WTC11 (cell line): ENCODE data around the gene FXYD7.

Source experiments
- CBFB ChIP-seq: sonication (generic); formaldehyde crosslinking; IDR thresholded peaks from 2 replicates; pipeline ENCODE4 v1.8.1; 2022; ENCODE audit warnings: mild to moderate bottlenecking, low read depth, missing genetic modification reagents
- FOXP1 ChIP-seq: sonication (generic); formaldehyde crosslinking; IDR thresholded peaks from 2 replicates; pipeline ENCODE4 v1.8.0; 2022; ENCODE audit warnings: missing genetic modification reagents, mild to moderate bottlenecking, moderate library complexity, borderline replicate concordance
- JUN ChIP-seq: sonication (generic); formaldehyde crosslinking; IDR thresholded peaks from 2 replicates; pipeline ENCODE4 v1.8.0; 2023; ENCODE audit warnings: mild to moderate bottlenecking, missing genetic modification reagents
- MAX ChIP-seq: sonication (generic); formaldehyde crosslinking; IDR thresholded peaks from 2 replicates; pipeline ENCODE4 v1.8.0; 2022; ENCODE audit warnings: mild to moderate bottlenecking, missing genetic modification reagents
- NR2C2 ChIP-seq: sonication (generic); formaldehyde crosslinking; IDR thresholded peaks from 2 replicates; pipeline ENCODE4 v1.8.0; 2022; ENCODE audit warnings: mild to moderate bottlenecking, missing genetic modification reagents
- SMAD4 ChIP-seq: sonication (generic); formaldehyde crosslinking; IDR thresholded peaks from 2 replicates; pipeline ENCODE4 v1.8.0; 2022; ENCODE audit warnings: mild to moderate bottlenecking, missing genetic modification reagents
- TEAD4 ChIP-seq: sonication (generic); formaldehyde crosslinking; IDR thresholded peaks from 2 replicates; pipeline ENCODE4 v1.8.0; 2022; ENCODE audit warnings: mild to moderate bottlenecking, missing genetic modification reagents
- TP53 ChIP-seq: sonication (generic); formaldehyde crosslinking; IDR thresholded peaks from 2 replicates; pipeline ENCODE4 v1.8.1; 2023; ENCODE audit warnings: mild to moderate bottlenecking, missing genetic modification reagents
- USF2 ChIP-seq: sonication (generic); formaldehyde crosslinking; IDR thresholded peaks from 2 replicates; pipeline ENCODE4 v1.8.1; 2023; ENCODE audit warnings: mild to moderate bottlenecking, missing genetic modification reagents, moderate library complexity
- ZNF416 ChIP-seq: fragments of 250-450 bp; sonication (Bioruptor Pico); IDR thresholded peaks from 2 replicates; pipeline ENCODE4 v1.9.0; 2021; ENCODE audit warnings: mild to moderate bottlenecking, inconsistent platforms
- TF ChIP-seq, protein P1 (sequence below): fragments of 200-600 bp; IDR thresholded peaks from 2 replicates; pipeline ENCODE4 v1.8.0; 2022; ENCODE audit warnings: antibody characterized with exemption
- TF ChIP-seq, protein P2 (sequence below): sonication (generic); formaldehyde crosslinking; IDR thresholded peaks from 2 replicates; pipeline ENCODE4 v1.8.1; 2023; ENCODE audit warnings: mild to moderate bottlenecking, missing genetic modification reagents
- TF ChIP-seq, protein P3 (sequence below): sonication (generic); formaldehyde crosslinking; IDR thresholded peaks from 2 replicates; pipeline ENCODE4 v1.8.1; 2022; ENCODE audit warnings: mild to moderate bottlenecking, moderate library complexity, missing genetic modification reagents
- TF ChIP-seq, protein P4 (sequence below): sonication (generic); formaldehyde crosslinking; IDR thresholded peaks from 2 replicates; pipeline ENCODE4 v1.8.0; 2023; ENCODE audit warnings: mild to moderate bottlenecking, missing genetic modification reagents

- TF ChIP-seq, protein P1, sequence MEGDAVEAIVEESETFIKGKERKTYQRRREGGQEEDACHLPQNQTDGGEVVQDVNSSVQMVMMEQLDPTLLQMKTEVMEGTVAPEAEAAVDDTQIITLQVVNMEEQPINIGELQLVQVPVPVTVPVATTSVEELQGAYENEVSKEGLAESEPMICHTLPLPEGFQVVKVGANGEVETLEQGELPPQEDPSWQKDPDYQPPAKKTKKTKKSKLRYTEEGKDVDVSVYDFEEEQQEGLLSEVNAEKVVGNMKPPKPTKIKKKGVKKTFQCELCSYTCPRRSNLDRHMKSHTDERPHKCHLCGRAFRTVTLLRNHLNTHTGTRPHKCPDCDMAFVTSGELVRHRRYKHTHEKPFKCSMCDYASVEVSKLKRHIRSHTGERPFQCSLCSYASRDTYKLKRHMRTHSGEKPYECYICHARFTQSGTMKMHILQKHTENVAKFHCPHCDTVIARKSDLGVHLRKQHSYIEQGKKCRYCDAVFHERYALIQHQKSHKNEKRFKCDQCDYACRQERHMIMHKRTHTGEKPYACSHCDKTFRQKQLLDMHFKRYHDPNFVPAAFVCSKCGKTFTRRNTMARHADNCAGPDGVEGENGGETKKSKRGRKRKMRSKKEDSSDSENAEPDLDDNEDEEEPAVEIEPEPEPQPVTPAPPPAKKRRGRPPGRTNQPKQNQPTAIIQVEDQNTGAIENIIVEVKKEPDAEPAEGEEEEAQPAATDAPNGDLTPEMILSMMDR: no peak
- no peak for TF ChIP-seq NR2C2 (CRISPR knock-in tag)
- TF ChIP-seq CBFB (CRISPR knock-in tag): no peak
- TF ChIP-seq, protein P2, sequence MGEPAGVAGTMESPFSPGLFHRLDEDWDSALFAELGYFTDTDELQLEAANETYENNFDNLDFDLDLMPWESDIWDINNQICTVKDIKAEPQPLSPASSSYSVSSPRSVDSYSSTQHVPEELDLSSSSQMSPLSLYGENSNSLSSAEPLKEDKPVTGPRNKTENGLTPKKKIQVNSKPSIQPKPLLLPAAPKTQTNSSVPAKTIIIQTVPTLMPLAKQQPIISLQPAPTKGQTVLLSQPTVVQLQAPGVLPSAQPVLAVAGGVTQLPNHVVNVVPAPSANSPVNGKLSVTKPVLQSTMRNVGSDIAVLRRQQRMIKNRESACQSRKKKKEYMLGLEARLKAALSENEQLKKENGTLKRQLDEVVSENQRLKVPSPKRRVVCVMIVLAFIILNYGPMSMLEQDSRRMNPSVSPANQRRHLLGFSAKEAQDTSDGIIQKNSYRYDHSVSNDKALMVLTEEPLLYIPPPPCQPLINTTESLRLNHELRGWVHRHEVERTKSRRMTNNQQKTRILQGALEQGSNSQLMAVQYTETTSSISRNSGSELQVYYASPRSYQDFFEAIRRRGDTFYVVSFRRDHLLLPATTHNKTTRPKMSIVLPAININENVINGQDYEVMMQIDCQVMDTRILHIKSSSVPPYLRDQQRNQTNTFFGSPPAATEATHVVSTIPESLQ (CRISPR knock-in tag): no peak
- TF ChIP-seq, protein P3, sequence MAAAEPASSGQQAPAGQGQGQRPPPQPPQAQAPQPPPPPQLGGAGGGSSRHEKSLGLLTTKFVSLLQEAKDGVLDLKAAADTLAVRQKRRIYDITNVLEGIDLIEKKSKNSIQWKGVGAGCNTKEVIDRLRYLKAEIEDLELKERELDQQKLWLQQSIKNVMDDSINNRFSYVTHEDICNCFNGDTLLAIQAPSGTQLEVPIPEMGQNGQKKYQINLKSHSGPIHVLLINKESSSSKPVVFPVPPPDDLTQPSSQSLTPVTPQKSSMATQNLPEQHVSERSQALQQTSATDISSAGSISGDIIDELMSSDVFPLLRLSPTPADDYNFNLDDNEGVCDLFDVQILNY: no peak
- no peak for TF ChIP-seq FOXP1 (CRISPR knock-in tag)
- TF ChIP-seq TP53 (CRISPR knock-in tag): no peak
- TF ChIP-seq, protein P4, sequence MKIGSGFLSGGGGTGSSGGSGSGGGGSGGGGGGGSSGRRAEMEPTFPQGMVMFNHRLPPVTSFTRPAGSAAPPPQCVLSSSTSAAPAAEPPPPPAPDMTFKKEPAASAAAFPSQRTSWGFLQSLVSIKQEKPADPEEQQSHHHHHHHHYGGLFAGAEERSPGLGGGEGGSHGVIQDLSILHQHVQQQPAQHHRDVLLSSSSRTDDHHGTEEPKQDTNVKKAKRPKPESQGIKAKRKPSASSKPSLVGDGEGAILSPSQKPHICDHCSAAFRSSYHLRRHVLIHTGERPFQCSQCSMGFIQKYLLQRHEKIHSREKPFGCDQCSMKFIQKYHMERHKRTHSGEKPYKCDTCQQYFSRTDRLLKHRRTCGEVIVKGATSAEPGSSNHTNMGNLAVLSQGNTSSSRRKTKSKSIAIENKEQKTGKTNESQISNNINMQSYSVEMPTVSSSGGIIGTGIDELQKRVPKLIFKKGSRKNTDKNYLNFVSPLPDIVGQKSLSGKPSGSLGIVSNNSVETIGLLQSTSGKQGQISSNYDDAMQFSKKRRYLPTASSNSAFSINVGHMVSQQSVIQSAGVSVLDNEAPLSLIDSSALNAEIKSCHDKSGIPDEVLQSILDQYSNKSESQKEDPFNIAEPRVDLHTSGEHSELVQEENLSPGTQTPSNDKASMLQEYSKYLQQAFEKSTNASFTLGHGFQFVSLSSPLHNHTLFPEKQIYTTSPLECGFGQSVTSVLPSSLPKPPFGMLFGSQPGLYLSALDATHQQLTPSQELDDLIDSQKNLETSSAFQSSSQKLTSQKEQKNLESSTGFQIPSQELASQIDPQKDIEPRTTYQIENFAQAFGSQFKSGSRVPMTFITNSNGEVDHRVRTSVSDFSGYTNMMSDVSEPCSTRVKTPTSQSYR (CRISPR knock-in tag): no peak
- TF ChIP-seq USF2 (CRISPR knock-in tag): no peak
- no peak for TF ChIP-seq SMAD4 (CRISPR knock-in tag)
- TF ChIP-seq MAX (CRISPR knock-in tag): no peak
- TF ChIP-seq ZNF416 (CRISPR knock-in tag): no peak
- TF ChIP-seq TEAD4 (CRISPR knock-in tag): no peak
- TF ChIP-seq JUN (CRISPR knock-in tag): no peak
Measured at GRCh38 chr19:35130761-35131720, 12.0 kb upstream of the FXYD7 start.
